Trophoblast cell (in vitro differentiated cells and primary cell): ENCODE results near the gene IFNAR2.
A peak's percentile ranks its signal among the peaks of the same experiment; 100 is the strongest.

Experiments
- DNase-seq, 2 donors: peaks; one replicate each; pipeline ENCODE4 v3.0.0-alpha.2; 2016
- H2AFZ ChIP-seq: 2 replicates; pipeline ENCODE4 v1.6.1; 2013; ENCODE audit warnings: low read length, moderate library complexity, mild to moderate bottlenecking; ENCODE audit not compliant: insufficient read depth, poor library complexity
- H2AK5ac ChIP-seq: 2 replicates; pipeline ENCODE4 v1.6.1; 2013; ENCODE audit warnings: mild to moderate bottlenecking, low read length
- H2BK120ac ChIP-seq: 2 replicates; pipeline ENCODE4 v1.6.1; 2013; ENCODE audit warnings: low read length, mild to moderate bottlenecking, moderate library complexity; ENCODE audit not compliant: insufficient read depth, poor library complexity
- H2BK12ac ChIP-seq: 2 replicates; pipeline ENCODE4 v1.6.1; 2013; ENCODE audit warnings: mild to moderate bottlenecking, low read length, moderate library complexity
- H2BK5ac ChIP-seq: 2 replicates; pipeline ENCODE4 v1.6.1; 2013; ENCODE audit warnings: low read length, low read depth, moderate library complexity, mild to moderate bottlenecking; ENCODE audit not compliant: poor library complexity
- H3K14ac ChIP-seq: 2 replicates; pipeline ENCODE4 v1.6.1; 2013; ENCODE audit warnings: mild to moderate bottlenecking, low read length
- H3K18ac ChIP-seq: 2 replicates; pipeline ENCODE4 v1.6.1; 2013; ENCODE audit warnings: mild to moderate bottlenecking, low read length
- H3K23ac ChIP-seq: 2 replicates; pipeline ENCODE4 v1.6.1; 2013; ENCODE audit warnings: low read length
- H3K27ac ChIP-seq: 2 replicates; pipeline ENCODE4 v1.5.1; 2013; ENCODE audit warnings: low read depth, mild to moderate bottlenecking, inconsistent platforms, low read length, moderate library complexity
- H3K27me3 ChIP-seq: 2 replicates; pipeline ENCODE4 v1.6.1; 2013; ENCODE audit warnings: inconsistent platforms, mild to moderate bottlenecking, low read length, moderate library complexity; ENCODE audit not compliant: insufficient read depth
- H3K36me3 ChIP-seq, 2 experiments: 1 replicate in 1 of 2; 2 replicates in 1 of 2; pipeline ENCODE4 v1.6.1; 2013; ENCODE audit warnings: low read length in 2 of 2, mild to moderate bottlenecking in 2 of 2, moderate library complexity in 1 of 2; ENCODE audit not compliant: insufficient read depth in 2 of 2, control insufficient read depth in 1 of 2
- H3K4ac ChIP-seq: 2 replicates; pipeline ENCODE4 v1.6.1; 2013; ENCODE audit warnings: low read depth, mild to moderate bottlenecking, low read length, moderate library complexity
- H3K4me1 ChIP-seq, 2 experiments: 1 replicate in 1 of 2; 2 replicates in 1 of 2; pipeline ENCODE4 v1.6.1; 2013; ENCODE audit warnings: low read length in 2 of 2, mild to moderate bottlenecking in 2 of 2, moderate library complexity in 1 of 2; ENCODE audit not compliant: insufficient read depth in 2 of 2, control insufficient read depth in 1 of 2
- H3K4me2 ChIP-seq: 2 replicates; pipeline ENCODE4 v1.6.1; 2013; ENCODE audit warnings: inconsistent platforms, mild to moderate bottlenecking, low read length, moderate library complexity
- H3K4me3 ChIP-seq: 2 replicates; pipeline ENCODE4 v1.5.1; 2013; ENCODE audit warnings: mild to moderate bottlenecking, low read depth, low read length, inconsistent platforms
- H3K79me1 ChIP-seq: one replicate; pipeline ENCODE4 v1.6.1; 2013; ENCODE audit warnings: low read length
- H3K79me2 ChIP-seq: 2 replicates; pipeline ENCODE4 v1.6.1; 2013; ENCODE audit warnings: low read length, mild to moderate bottlenecking; ENCODE audit not compliant: control insufficient read depth, insufficient read depth, poor library complexity
- H3K9ac ChIP-seq: 2 replicates; pipeline ENCODE4 v1.6.1; 2013; ENCODE audit warnings: mild to moderate bottlenecking, low read length
- H3K9me3 ChIP-seq: 2 replicates; pipeline ENCODE4 v1.6.1; 2013; ENCODE audit warnings: low read depth, mild to moderate bottlenecking, control low read depth, inconsistent platforms, low read length; ENCODE audit not compliant: insufficient read depth
- H4K12ac ChIP-seq: 2 replicates; pipeline ENCODE4 v1.6.1; 2013; ENCODE audit warnings: low read depth, mild to moderate bottlenecking, low read length, moderate library complexity
- H4K8ac ChIP-seq: 2 replicates; pipeline ENCODE4 v1.6.1; 2013; ENCODE audit warnings: low read depth, mild to moderate bottlenecking, low read length, moderate library complexity
- H4K91ac ChIP-seq: one replicate; pipeline ENCODE4 v1.6.1; 2013; ENCODE audit warnings: low read depth, mild to moderate bottlenecking, low read length, moderate library complexity
- WGBS: extraction: QIAGEN DNeasy Blood & Tissue Kit; methylation state at CpG from one replicate; pipeline ENCODE4 v1.1.7; 2013; ENCODE audit warnings: missing lambda C conversion rate; ENCODE audit not compliant: insufficient read length, insufficient coverage; ENCODE audit errors: extremely low coverage; 5-methylcytosine and 5-hydroxymethylcytosine counted together

IFNAR2 gene

GRCh38 chr21:33261635-33262034, 31.9 kb downstream of the IFNAR2 start:
- H3K4me3 ChIP-seq, result no peak overlapping the region
- H4K8ac ChIP-seq, result no peak overlapping the region
- WGBS, result no CpG with 5 or more reads among the region's 3 CpGs
- H2BK120ac ChIP-seq, result no peak overlapping the region
- peaks cover 5% of the 10 kb centered on the region for H3K79me1 ChIP-seq
- no peak overlapping the region for H3K9ac ChIP-seq
- H2BK5ac ChIP-seq, result no peak overlapping the region
- peaks cover 5 to 9% of the 10 kb centered on the region in 2 experiments for H3K36me3 ChIP-seq
- H2BK12ac ChIP-seq, result no peak overlapping the region
- H3K79me2 ChIP-seq, result peaks cover 3% of the 10 kb centered on the region
- H4K12ac ChIP-seq, result no peak overlapping the region
- no peak overlapping the region for H2AK5ac ChIP-seq
- no peak for DNase-seq
- H3K4me2 ChIP-seq, result no peak overlapping the region
- no peaks in the 10 kb centered on the region for H3K27me3 ChIP-seq
- no peak overlapping the region for H3K4ac ChIP-seq
- no peak overlapping the region for H3K27ac ChIP-seq
- no peak overlapping the region for H2AFZ ChIP-seq
- no peak overlapping the region for H4K91ac ChIP-seq
- no peak overlapping the region for H3K23ac ChIP-seq
- peaks cover 7% of the 10 kb centered on the region for H3K9me3 ChIP-seq
- H3K14ac ChIP-seq, result no peak overlapping the region
- H3K4me1 ChIP-seq, result peaks cover 0 to 5% of the 10 kb centered on the region in 2 experiments
- H3K18ac ChIP-seq, result no peak overlapping the region

- DNase-seq, result no peak
- Histone ChIP-seq H2AK5ac (no peak overlapping the region), H3K79me1 (peaks cover 5% of the 10 kb centered on the region), H2BK120ac (no peak overlapping the region), H2BK5ac (no peak overlapping the region), H3K4ac (no peak overlapping the region), H3K36me3 (peaks cover 3 to 4% of the 10 kb centered on the region in 2 experiments), H3K18ac (no peak overlapping the region), H4K12ac (no peak overlapping the region), H3K4me3 (no peak overlapping the region), H3K27ac (no peak overlapping the region), H2BK12ac (no peak overlapping the region), H3K4me2 (no peak overlapping the region), H3K27me3 (no peaks in the 10 kb centered on the region), H3K14ac (no peak overlapping the region), H3K4me1 (peaks cover 0 to 10% of the 10 kb centered on the region in 2 experiments), H3K9me3 (peaks cover 4% of the 10 kb centered on the region), H3K23ac (no peak overlapping the region), H4K8ac (no peak overlapping the region), H2AFZ (no peak overlapping the region), H3K79me2 (peaks cover 3% of the 10 kb centered on the region), H4K91ac (no peak overlapping the region), H3K9ac (no peak overlapping the region)
- WGBS, result no CpG with 5 or more reads among the region's 11 CpGs
These were observed 33.2 kb downstream of the IFNAR2 start for GRCh38 chr21:33262921-33263320.

- H4K8ac ChIP-seq, result no peak overlapping the region
- peaks cover 5% of the 10 kb centered on the region for H3K79me1 ChIP-seq
- H4K91ac ChIP-seq, result no peak overlapping the region
- H3K27ac ChIP-seq, result no peak overlapping the region
- H3K23ac ChIP-seq, result no peak overlapping the region
- peaks cover 3% of the 10 kb centered on the region for H3K79me2 ChIP-seq
- no peak overlapping the region for H2BK120ac ChIP-seq
- no peak overlapping the region for H3K4ac ChIP-seq
- H2AFZ ChIP-seq, result no peak overlapping the region
- H3K9ac ChIP-seq, result no peak overlapping the region
- H3K18ac ChIP-seq, result no peak overlapping the region
- H3K27me3 ChIP-seq, result no peaks in the 10 kb centered on the region
- no peak overlapping the region for H3K14ac ChIP-seq
- no peak overlapping the region for H3K4me3 ChIP-seq
- H2BK5ac ChIP-seq, result no peak overlapping the region
- H3K4me2 ChIP-seq, result no peak overlapping the region
- no CpG with 5 or more reads among the region's 11 CpGs for WGBS
- H3K4me1 ChIP-seq, result peaks cover 0 to 10% of the 10 kb centered on the region in 2 experiments
- H2BK12ac ChIP-seq, result no peak overlapping the region
- DNase-seq, result no peak
- no peak overlapping the region for H4K12ac ChIP-seq
- no peak overlapping the region for H2AK5ac ChIP-seq
- peaks cover 0 to 6% of the 10 kb centered on the region in 2 experiments for H3K36me3 ChIP-seq
- H3K9me3 ChIP-seq, result no peaks in the 10 kb centered on the region
These were observed 34.8 kb downstream of the IFNAR2 start for GRCh38 chr21:33264561-33264960.

GRCh38 chr21:33265664-33266049, 35.9 kb downstream of the IFNAR2 start:
- Histone ChIP-seq H4K91ac (no peak overlapping the region), H3K4me3 (no peak overlapping the region), H2BK120ac (no peak overlapping the region), H3K79me2 (peaks cover 3% of the 10 kb centered on the region), H2BK5ac (no peak overlapping the region), H3K14ac (no peak overlapping the region), H3K79me1 (peaks cover 5% of the 10 kb centered on the region), H2BK12ac (no peak overlapping the region), H4K8ac (no peak overlapping the region), H3K36me3 (peaks cover 0 to 6% of the 10 kb centered on the region in 2 experiments), H3K9ac (no peak overlapping the region), H3K18ac (no peak overlapping the region), H4K12ac (no peak overlapping the region), H3K4me1 (peaks cover 0 to 10% of the 10 kb centered on the region in 2 experiments), H3K27ac (no peak overlapping the region), H2AK5ac (no peak overlapping the region), H3K27me3 (no peaks in the 10 kb centered on the region), H3K4me2 (peak overlapping the region; percentile 58), H3K4ac (no peak overlapping the region), H3K23ac (no peak overlapping the region), H3K9me3 (no peaks in the 10 kb centered on the region), H2AFZ (no peak overlapping the region)
- peak; percentile 92 to 93 for DNase-seq
- WGBS, result no CpG with 5 or more reads among the region's 12 CpGs
